ENCODE measurements around the gene RHBDF2.

- no peak for TF ChIP-seq CTCF (optimal IDR thresholded peaks at IDR 0.05 in 1 of 3, IDR thresholded peaks at IDR 0.05 in 1 of 3, conservative IDR thresholded peaks at IDR 0.05 in 1 of 3; ENCODE audit: extremely low read depth in 1 of 3, insufficient read depth in 2 of 3, low read length in 3 of 3)
- TF ChIP-seq EZH2 (IDR thresholded peaks at IDR 0.05; ENCODE audit: low read length), result no peak
Observed at GRCh38 chr17:76478730-76479514, 22.3 kb downstream of the RHBDF2 start.

Data from keratinocyte (primary cell).